K562 (cell line): ENCODE data around the gene SVBP. TPM values are rescaled to one million over a fixed set of nuclear protein-coding genes. Genes with fewer than 3 reads are reported as not detected.

ENCODE experiments used
- CREB5 ChIP-seq: fragments of 250-450 bp; sonication (Bioruptor Pico); IDR thresholded peaks from 2 replicates; pipeline ENCODE4 v1.5.0; 2020; ENCODE audit warnings: mild to moderate bottlenecking
- CUX1 ChIP-seq: fragments of 200-800 bp; sonication (Bioruptor generic); IDR thresholded peaks from 2 replicates; pipeline ENCODE4 v1.6.1; 2016; ENCODE audit warnings: missing genetic modification characterization, missing compliant biosample characterization
- DMBX1 ChIP-seq: fragments of 250-450 bp; sonication (Bioruptor Pico); IDR thresholded peaks from 2 replicates; pipeline ENCODE4 v1.8.0; 2022; ENCODE audit warnings: inconsistent platforms, mild to moderate bottlenecking, moderate library complexity, borderline replicate concordance
- GATAD2A ChIP-seq: fragments of 450-650 bp; IDR thresholded peaks from 2 replicates; pipeline ENCODE4 v1.6.1; 2017
- GATAD2B ChIP-seq: fragments of 450-650 bp; IDR thresholded peaks from 2 replicates; pipeline ENCODE4 v1.6.1; 2017; ENCODE audit warnings: mild to moderate bottlenecking, borderline replicate concordance
- HMGN3 ChIP-seq: IDR thresholded peaks from 2 replicates; pipeline ENCODE4 v1.6.1; 2011; ENCODE audit warnings: borderline replicate concordance, low read depth, mild to moderate bottlenecking, mixed read lengths, low read length; ENCODE audit not compliant: insufficient read length; ENCODE audit errors: extremely low read depth
- MCM2 ChIP-seq: fragments of 450-650 bp; IDR thresholded peaks from 2 replicates; pipeline ENCODE4 v1.6.1; 2017; ENCODE audit warnings: low read depth, mild to moderate bottlenecking
- MITF ChIP-seq: IDR thresholded peaks from 2 replicates; pipeline ENCODE4 v1.6.1; 2014; ENCODE audit warnings: antibody characterized with exemption
- PCBP2 ChIP-seq: fragments of 200-400 bp; formaldehyde crosslinking; IDR thresholded peaks from 2 replicates; pipeline ENCODE4 v1.6.1; 2018; ENCODE audit warnings: low read length, low read depth, mild to moderate bottlenecking, moderate library complexity; ENCODE audit not compliant: poor library complexity, severe bottlenecking
- RBM17 ChIP-seq: fragments of 200-400 bp; formaldehyde crosslinking; IDR thresholded peaks from 2 replicates; pipeline ENCODE4 v1.6.1; 2017; ENCODE audit warnings: low read depth, mild to moderate bottlenecking, low read length, borderline replicate concordance
- SMARCB1 ChIP-seq: IDR thresholded peaks from 2 replicates; pipeline ENCODE4 v1.6.1; 2011; ENCODE audit warnings: improper control_type of control experiment, low read depth; ENCODE audit not compliant: insufficient read length
- SUPT5H ChIP-seq: fragments of 450-650 bp; IDR thresholded peaks from 2 replicates; pipeline ENCODE4 v1.6.1; 2016
- TOE1 ChIP-seq, 2 experiments: fragments of 450-650 bp in 1 of 2; sonication (generic) in 1 of 2; formaldehyde crosslinking in 1 of 2; IDR thresholded peaks; 2 replicates each; pipeline versions ENCODE4 v1.7.1 to v1.8.0; 2016 to 2022; ENCODE audit warnings: borderline replicate concordance in 2 of 2, mild to moderate bottlenecking in 2 of 2, antibody characterized with exemption in 1 of 2, inconsistent platforms in 1 of 2, low read depth in 1 of 2, missing genetic modification reagents in 1 of 2, moderate library complexity in 1 of 2
- ZNF586 ChIP-seq: fragments of 450-650 bp; formaldehyde crosslinking; conservative IDR thresholded peaks from 2 replicates; pipeline ENCODE4 v1.4.0; 2020; ENCODE audit warnings: mild to moderate bottlenecking, moderate library complexity
- ZNF707 ChIP-seq: fragments of 250-450 bp; sonication (Bioruptor Pico); conservative IDR thresholded peaks from 2 replicates; pipeline ENCODE4 v1.8.0; 2022; ENCODE audit warnings: inconsistent platforms, mild to moderate bottlenecking, moderate library complexity
- polyA plus RNA-seq, 8 experiments: library from polyadenylated mRNA; depleted of rRNA in 4 of 8; stranded (reverse) in 5 of 8; unstranded in 3 of 8; fragments of >200 nt; fragmentation: Nextera tagmentation in 2 of 8; fragmentation: Illumina TruSeq in 1 of 8; extraction: Ambion mirVana in 2 of 8; extraction: Trizol in 1 of 8; gene quantifications; 2 replicates each; pipeline versions ENCODE4 v1.2.1 to v1.2.3, GENCODE V29; 2011 to 2014; ENCODE audit warnings: inconsistent platforms in 1 of 8, missing spikeins in 1 of 8
- total RNA-seq, 7 experiments: library from RNA; depleted of rRNA in 6 of 7; stranded (reverse); fragments of >200 nt in 6 of 7; fragmentation: Illumina TruSeq in 2 of 7; extraction: Trizol in 2 of 7; gene quantifications; 2 replicates each; pipeline versions ENCODE4 v1.2.1 to v1.2.3, GENCODE V29; 2011 to 2021; ENCODE audit warnings: low replicate concordance in 1 of 7

SVBP gene
- total and polyA plus RNA-seq, 9 of the 15 experiments (the other 6 are each of a cell fraction or from before 2014, with no cell fraction given): 31.7 to 49.7 (median 40.0) TPM

GRCh38 chr1:42765832-42766740 is 51.1 kb downstream of the SVBP start (continued):
- TF ChIP-seq CUX1 (CRISPR knock-in tag): no peak
- TF ChIP-seq GATAD2A: no peak
- TF ChIP-seq HMGN3: no peak
- no peak for TF ChIP-seq RBM17
- no peak for TF ChIP-seq SMARCB1
- TF ChIP-seq SUPT5H: no peak
- TF ChIP-seq MITF: no peak
- TF ChIP-seq MCM2: no peak
- TF ChIP-seq DMBX1 (CRISPR knock-in tag): no peak
- no peak for TF ChIP-seq PCBP2
- no peak for TF ChIP-seq ZNF707 (CRISPR knock-in tag)
- TF ChIP-seq GATAD2B: no peak
- TF ChIP-seq TOE1 (IDR thresholded peaks at IDR 0.05; ENCODE audit: borderline replicate concordance): peak; percentile 66; the same call in 1 of the 2 replicates
- TF ChIP-seq TOE1 (CRISPR knock-in tag; IDR thresholded peaks at IDR 0.05; ENCODE audit: borderline replicate concordance, low read depth): no peak
- no peak for TF ChIP-seq ZNF586
- no peak for TF ChIP-seq CREB5 (CRISPR knock-in tag)
